ENCODE measurements around the gene MPZ.

The MPZ gene

GRCh38 chr1:161285521-161285920 lies 24.2 kb downstream of the MPZ start:
- Mint-ChIP-seq H3K9me3 (no peaks in the 10 kb centered on the region), H3K27ac (no peak overlapping the region), H3K4me3 (no peak overlapping the region), H3K36me3 (ENCODE audit: low read depth) (no peaks in the 10 kb centered on the region), H3K4me1 (ENCODE audit: low read depth) (peaks cover 20% of the 10 kb centered on the region), H3K27me3 (peaks cover 12% of the 10 kb centered on the region)
- intact Hi-C loops (cut with micrococcal nuclease) = no loop called here

GRCh38 chr1:161285113-161285512 lies 24.7 kb downstream of the MPZ start:
- intact Hi-C loops (cut with micrococcal nuclease) = no loop called here
- H3K4me3 Mint-ChIP-seq = no peak overlapping the region
- H3K27ac Mint-ChIP-seq = no peak overlapping the region
- no peaks in the 10 kb centered on the region for H3K9me3 Mint-ChIP-seq
- H3K36me3 Mint-ChIP-seq (ENCODE audit: low read depth) = no peaks in the 10 kb centered on the region
- H3K4me1 Mint-ChIP-seq (ENCODE audit: low read depth) = peaks cover 17% of the 10 kb centered on the region
- H3K27me3 Mint-ChIP-seq = peaks cover 12% of the 10 kb centered on the region

GRCh38 chr1:161282991-161283390 lies 26.8 kb downstream of the MPZ start:
- intact Hi-C loops (cut with micrococcal nuclease) = no loop called here
- Mint-ChIP-seq H3K27ac (no peak overlapping the region), H3K4me1 (ENCODE audit: low read depth) (peaks cover 13% of the 10 kb centered on the region), H3K36me3 (ENCODE audit: low read depth) (no peaks in the 10 kb centered on the region), H3K4me3 (no peak overlapping the region), H3K27me3 (peaks cover 19% of the 10 kb centered on the region), H3K9me3 (no peaks in the 10 kb centered on the region)

GRCh38 chr1:161274874-161275273 lies 34.9 kb downstream of the MPZ start:
- Mint-ChIP-seq H3K36me3 (ENCODE audit: low read depth) (no peaks in the 10 kb centered on the region), H3K4me3 (no peak overlapping the region), H3K27me3 (peaks cover 32% of the 10 kb centered on the region), H3K27ac (no peak overlapping the region), H3K4me1 (ENCODE audit: low read depth) (no peaks in the 10 kb centered on the region), H3K9me3 (no peaks in the 10 kb centered on the region)
- intact Hi-C loops (cut with micrococcal nuclease) = no loop called here

GRCh38 chr1:161273402-161273801 lies 36.4 kb downstream of the MPZ start:
- intact Hi-C loops (cut with micrococcal nuclease) = no loop called here
- H3K4me1 Mint-ChIP-seq (ENCODE audit: low read depth) = no peaks in the 10 kb centered on the region
- no peak overlapping the region for H3K4me3 Mint-ChIP-seq
- no peaks in the 10 kb centered on the region for H3K9me3 Mint-ChIP-seq
- H3K27me3 Mint-ChIP-seq = peaks cover 29% of the 10 kb centered on the region
- no peaks in the 10 kb centered on the region for H3K36me3 Mint-ChIP-seq (ENCODE audit: low read depth)
- no peak overlapping the region for H3K27ac Mint-ChIP-seq

- Mint-ChIP-seq H3K4me3 (no peak overlapping the region), H3K27ac (no peak overlapping the region), H3K27me3 (peaks cover 14% of the 10 kb centered on the region), H3K9me3 (no peaks in the 10 kb centered on the region), H3K36me3 (ENCODE audit: low read depth) (no peaks in the 10 kb centered on the region), H3K4me1 (ENCODE audit: low read depth) (peaks cover 11% of the 10 kb centered on the region)
- intact Hi-C loops (cut with micrococcal nuclease) = no loop called here
Observed at GRCh38 chr1:161267321-161267720, 42.4 kb downstream of the MPZ start.

- Mint-ChIP-seq H3K4me1 (ENCODE audit: low read depth) (peaks cover 11% of the 10 kb centered on the region), H3K27ac (no peak overlapping the region), H3K9me3 (no peaks in the 10 kb centered on the region), H3K27me3 (peaks cover 17% of the 10 kb centered on the region), H3K36me3 (ENCODE audit: low read depth) (no peaks in the 10 kb centered on the region), H3K4me3 (no peak overlapping the region)
- intact Hi-C loops (cut with micrococcal nuclease) = no loop called here
Observed at GRCh38 chr1:161266836-161267235, 42.9 kb downstream of the MPZ start.

- Mint-ChIP-seq H3K36me3 (ENCODE audit: low read depth) (no peaks in the 10 kb centered on the region), H3K27me3 (peaks cover 20% of the 10 kb centered on the region), H3K4me3 (no peak overlapping the region), H3K27ac (no peak overlapping the region), H3K4me1 (ENCODE audit: low read depth) (peaks cover 11% of the 10 kb centered on the region), H3K9me3 (no peaks in the 10 kb centered on the region)
- intact Hi-C loops (cut with micrococcal nuclease) = no loop called here
Observed at GRCh38 chr1:161266202-161266601, 43.6 kb downstream of the MPZ start.

- Mint-ChIP-seq H3K9me3 (no peaks in the 10 kb centered on the region), H3K4me3 (no peak overlapping the region), H3K27ac (no peak overlapping the region), H3K36me3 (ENCODE audit: low read depth) (no peaks in the 10 kb centered on the region), H3K27me3 (peaks cover 29% of the 10 kb centered on the region), H3K4me1 (ENCODE audit: low read depth) (peaks cover 11% of the 10 kb centered on the region)
- intact Hi-C loops (cut with micrococcal nuclease) = no loop called here
Observed at GRCh38 chr1:161265305-161265704, 44.5 kb downstream of the MPZ start.

- H3K4me3 Mint-ChIP-seq = no peak overlapping the region
- peaks cover 17% of the 10 kb centered on the region for H3K9me3 Mint-ChIP-seq
- H3K27me3 Mint-ChIP-seq = peaks cover 64% of the 10 kb centered on the region
- H3K36me3 Mint-ChIP-seq (ENCODE audit: low read depth) = no peaks in the 10 kb centered on the region
- H3K4me1 Mint-ChIP-seq (ENCODE audit: low read depth) = peaks cover 13% of the 10 kb centered on the region
- no peak overlapping the region for H3K27ac Mint-ChIP-seq
- intact Hi-C loops (cut with micrococcal nuclease) = no loop called here
Observed at GRCh38 chr1:161261261-161262235, 48.2 kb downstream of the MPZ start.

GRCh38 chr1:161260376-161261260 lies 49.1 kb downstream of the MPZ start:
- Mint-ChIP-seq H3K4me3 (no peak overlapping the region), H3K36me3 (ENCODE audit: low read depth) (no peaks in the 10 kb centered on the region), H3K27ac (no peak overlapping the region), H3K9me3 (peaks cover 21% of the 10 kb centered on the region), H3K27me3 (peaks cover 60% of the 10 kb centered on the region), H3K4me1 (ENCODE audit: low read depth) (peaks cover 13% of the 10 kb centered on the region)
- intact Hi-C loops (cut with micrococcal nuclease) = no loop called here

- intact Hi-C loops (cut with micrococcal nuclease) = no loop called here
- H3K36me3 Mint-ChIP-seq (ENCODE audit: low read depth) = no peaks in the 10 kb centered on the region
- peaks cover 21% of the 10 kb centered on the region for H3K9me3 Mint-ChIP-seq
- H3K27ac Mint-ChIP-seq = no peak overlapping the region
- peaks cover 59% of the 10 kb centered on the region for H3K27me3 Mint-ChIP-seq
- no peak overlapping the region for H3K4me3 Mint-ChIP-seq
- H3K4me1 Mint-ChIP-seq (ENCODE audit: low read depth) = peaks cover 13% of the 10 kb centered on the region
Observed at GRCh38 chr1:161259765-161260164, 50.0 kb downstream of the MPZ start.

GRCh38 chr1:161259345-161259702 lies 50.4 kb downstream of the MPZ start:
- intact Hi-C loops (cut with micrococcal nuclease) = no loop called here
- H3K36me3 Mint-ChIP-seq (ENCODE audit: low read depth) = no peaks in the 10 kb centered on the region
- H3K4me3 Mint-ChIP-seq = no peak overlapping the region
- peaks cover 21% of the 10 kb centered on the region for H3K9me3 Mint-ChIP-seq
- H3K27me3 Mint-ChIP-seq = peaks cover 58% of the 10 kb centered on the region
- no peak overlapping the region for H3K27ac Mint-ChIP-seq
- H3K4me1 Mint-ChIP-seq (ENCODE audit: low read depth) = peaks cover 13% of the 10 kb centered on the region

Data from dendritic cell treated with granulocyte-macrophage colony-stimulating factor and Interleukin-4, amounts not matched to agents 40 ng/mL and 50 ng/mL, for 4 days (primary cell).